Body of pancreas (tissue), 4 donors: ENCODE measurements around the gene MTHFD1.

Experiments used
- CTCF ChIP-seq, 7 experiments: fragments of 450-650 bp in 4 of 7; fragments of 200-600 bp in 3 of 7; sonication (generic) in 3 of 7; IDR thresholded peaks; one replicate each; pipeline ENCODE4 v1.5.1; 2016 to 2019; ENCODE audit warnings: antibody characterized with exemption in 7 of 7
- POLR2A ChIP-seq, 3 donors: fragments of 450-650 bp; IDR thresholded peaks; one replicate each; pipeline ENCODE4 v1.6.1; 2016; ENCODE audit warnings: antibody characterized with exemption in 3 of 3, mild to moderate bottlenecking in 2 of 3

- TF ChIP-seq CTCF (IDR thresholded peaks at IDR 0.05) (no peak), POLR2A (IDR thresholded peaks at IDR 0.05) (no peak)
Observed at GRCh38 chr14:64467566-64467965, 79.4 kb downstream of the MTHFD1 start.
